NT2/D1 (cell line): Measurements from ENCODE around the gene MDK.

Experiments
- SUZ12 ChIP-seq: IDR thresholded peaks from 2 replicates; pipeline ENCODE4 v1.6.1; 2011; ENCODE audit not compliant: insufficient read length, insufficient read depth; ENCODE audit errors: extremely low read depth
- ZNF274 ChIP-seq: IDR thresholded peaks from 2 replicates; pipeline ENCODE4 v1.6.1; 2011; ENCODE audit warnings: mild to moderate bottlenecking, low read depth, low read length

DNA sequence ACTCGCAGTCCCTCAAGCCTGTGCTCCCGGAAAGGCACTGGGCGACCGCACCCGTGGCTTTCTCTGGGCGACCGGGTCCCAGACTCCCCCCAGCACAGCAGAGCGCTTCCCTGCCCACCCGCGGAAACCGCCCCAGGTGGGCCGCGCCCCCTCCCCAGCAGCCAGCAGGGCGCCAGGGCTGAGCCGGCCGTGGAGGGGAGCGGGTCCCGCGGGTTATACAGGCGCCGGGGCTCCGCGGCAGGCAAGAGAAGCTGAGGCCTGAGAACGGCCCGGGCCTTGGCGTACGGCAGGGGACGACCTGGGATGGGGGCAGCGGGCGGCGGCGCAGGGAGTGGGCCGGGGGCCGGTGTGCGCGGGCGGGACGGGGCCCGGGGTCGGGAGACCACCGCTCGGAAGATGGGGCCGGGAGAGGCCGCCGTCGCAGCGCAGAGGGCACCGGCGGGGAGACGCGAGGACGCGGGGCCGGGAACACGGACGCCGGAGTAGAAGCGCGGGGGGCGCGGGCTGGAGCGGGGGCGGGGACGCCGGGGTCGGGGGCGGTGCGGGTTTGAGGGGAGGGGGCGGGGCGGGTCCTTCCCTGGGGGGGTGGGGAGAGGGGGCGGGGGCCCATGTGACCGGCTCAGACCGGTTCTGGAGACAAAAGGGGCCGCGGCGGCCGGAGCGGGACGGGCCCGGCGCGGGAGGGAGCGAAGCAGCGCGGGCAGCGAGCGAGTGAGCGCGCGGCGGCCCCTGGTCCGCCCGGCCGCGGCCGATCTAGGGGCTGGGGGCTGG, at the start of gene MDK:
- no peak for TF ChIP-seq ZNF274
- TF ChIP-seq SUZ12 = no peak
